ENCODE results near the gene APOBEC2.

The APOBEC2 gene

DNA sequence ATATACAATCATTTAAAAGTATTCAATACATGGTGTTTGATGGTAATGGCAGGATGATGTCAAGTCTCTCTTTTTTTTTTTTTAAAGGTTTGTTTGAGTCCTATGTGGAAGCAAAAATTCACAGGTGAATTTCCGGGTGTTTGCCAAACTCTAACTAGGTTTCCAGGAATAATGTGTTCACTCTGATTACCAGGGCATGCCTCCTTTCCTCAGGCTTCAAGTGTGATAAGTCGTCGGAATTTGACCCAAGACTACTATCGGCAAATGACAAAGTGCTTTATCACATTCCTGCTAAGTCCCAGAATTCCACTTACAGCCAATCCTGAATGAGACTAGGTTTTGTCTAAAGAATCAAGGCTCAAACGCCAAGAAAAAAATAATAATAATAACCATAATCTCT lies 11.8 kb downstream of the APOBEC2 start:
- ATAC-seq = no peak
- TF ChIP-seq ZNF70 (CRISPR knock-in tag; IDR thresholded peaks at IDR 0.05) (no peak), ISL1 (CRISPR knock-in tag; IDR thresholded peaks at IDR 0.05) (no peak), CSDC2 (CRISPR knock-in tag; IDR thresholded peaks at IDR 0.05) (no peak), ARNTL (CRISPR knock-in tag; IDR thresholded peaks at IDR 0.05; ENCODE audit: borderline replicate concordance, low read depth) (no peak), ZNF8 (CRISPR knock-in tag; IDR thresholded peaks at IDR 0.05) (no peak), PPARA (CRISPR knock-in tag; IDR thresholded peaks at IDR 0.05; ENCODE audit: borderline replicate concordance) (no peak), BACH2 (CRISPR knock-in tag; IDR thresholded peaks at IDR 0.05; ENCODE audit: borderline replicate concordance) (no peak), ZNF565 (CRISPR knock-in tag; conservative IDR thresholded peaks at IDR 0.05; ENCODE audit: low read depth) (no peak), ZC3H10 (CRISPR knock-in tag; IDR thresholded peaks at IDR 0.05) (no peak), RARB (CRISPR knock-in tag; IDR thresholded peaks at IDR 0.05) (no peak), SNAI2 (CRISPR knock-in tag; IDR thresholded peaks at IDR 0.05) (no peak), OSR1 (CRISPR knock-in tag; IDR thresholded peaks at IDR 0.05) (no peak), GLIS3 (CRISPR knock-in tag; IDR thresholded peaks at IDR 0.05) (no peak), ZFP30 (CRISPR knock-in tag; IDR thresholded peaks at IDR 0.05) (no peak)
- TF ChIP-seq, protein P1, sequence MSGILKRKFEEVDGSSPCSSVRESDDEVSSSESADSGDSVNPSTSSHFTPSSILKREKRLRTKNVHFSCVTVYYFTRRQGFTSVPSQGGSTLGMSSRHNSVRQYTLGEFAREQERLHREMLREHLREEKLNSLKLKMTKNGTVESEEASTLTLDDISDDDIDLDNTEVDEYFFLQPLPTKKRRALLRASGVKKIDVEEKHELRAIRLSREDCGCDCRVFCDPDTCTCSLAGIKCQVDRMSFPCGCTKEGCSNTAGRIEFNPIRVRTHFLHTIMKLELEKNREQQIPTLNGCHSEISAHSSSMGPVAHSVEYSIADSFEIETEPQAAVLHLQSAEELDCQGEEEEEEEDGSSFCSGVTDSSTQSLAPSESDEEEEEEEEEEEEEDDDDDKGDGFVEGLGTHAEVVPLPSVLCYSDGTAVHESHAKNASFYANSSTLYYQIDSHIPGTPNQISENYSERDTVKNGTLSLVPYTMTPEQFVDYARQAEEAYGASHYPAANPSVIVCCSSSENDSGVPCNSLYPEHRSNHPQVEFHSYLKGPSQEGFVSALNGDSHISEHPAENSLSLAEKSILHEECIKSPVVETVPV (CRISPR knock-in tag; IDR thresholded peaks at IDR 0.05) = no peak
- TF ChIP-seq, protein P2, sequence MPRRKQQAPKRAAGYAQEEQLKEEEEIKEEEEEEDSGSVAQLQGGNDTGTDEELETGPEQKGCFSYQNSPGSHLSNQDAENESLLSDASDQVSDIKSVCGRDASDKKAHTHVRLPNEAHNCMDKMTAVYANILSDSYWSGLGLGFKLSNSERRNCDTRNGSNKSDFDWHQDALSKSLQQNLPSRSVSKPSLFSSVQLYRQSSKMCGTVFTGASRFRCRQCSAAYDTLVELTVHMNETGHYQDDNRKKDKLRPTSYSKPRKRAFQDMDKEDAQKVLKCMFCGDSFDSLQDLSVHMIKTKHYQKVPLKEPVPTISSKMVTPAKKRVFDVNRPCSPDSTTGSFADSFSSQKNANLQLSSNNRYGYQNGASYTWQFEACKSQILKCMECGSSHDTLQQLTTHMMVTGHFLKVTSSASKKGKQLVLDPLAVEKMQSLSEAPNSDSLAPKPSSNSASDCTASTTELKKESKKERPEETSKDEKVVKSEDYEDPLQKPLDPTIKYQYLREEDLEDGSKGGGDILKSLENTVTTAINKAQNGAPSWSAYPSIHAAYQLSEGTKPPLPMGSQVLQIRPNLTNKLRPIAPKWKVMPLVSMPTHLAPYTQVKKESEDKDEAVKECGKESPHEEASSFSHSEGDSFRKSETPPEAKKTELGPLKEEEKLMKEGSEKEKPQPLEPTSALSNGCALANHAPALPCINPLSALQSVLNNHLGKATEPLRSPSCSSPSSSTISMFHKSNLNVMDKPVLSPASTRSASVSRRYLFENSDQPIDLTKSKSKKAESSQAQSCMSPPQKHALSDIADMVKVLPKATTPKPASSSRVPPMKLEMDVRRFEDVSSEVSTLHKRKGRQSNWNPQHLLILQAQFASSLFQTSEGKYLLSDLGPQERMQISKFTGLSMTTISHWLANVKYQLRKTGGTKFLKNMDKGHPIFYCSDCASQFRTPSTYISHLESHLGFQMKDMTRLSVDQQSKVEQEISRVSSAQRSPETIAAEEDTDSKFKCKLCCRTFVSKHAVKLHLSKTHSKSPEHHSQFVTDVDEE (CRISPR knock-in tag; IDR thresholded peaks at IDR 0.05) = no peak
- TF ChIP-seq, protein P3, sequence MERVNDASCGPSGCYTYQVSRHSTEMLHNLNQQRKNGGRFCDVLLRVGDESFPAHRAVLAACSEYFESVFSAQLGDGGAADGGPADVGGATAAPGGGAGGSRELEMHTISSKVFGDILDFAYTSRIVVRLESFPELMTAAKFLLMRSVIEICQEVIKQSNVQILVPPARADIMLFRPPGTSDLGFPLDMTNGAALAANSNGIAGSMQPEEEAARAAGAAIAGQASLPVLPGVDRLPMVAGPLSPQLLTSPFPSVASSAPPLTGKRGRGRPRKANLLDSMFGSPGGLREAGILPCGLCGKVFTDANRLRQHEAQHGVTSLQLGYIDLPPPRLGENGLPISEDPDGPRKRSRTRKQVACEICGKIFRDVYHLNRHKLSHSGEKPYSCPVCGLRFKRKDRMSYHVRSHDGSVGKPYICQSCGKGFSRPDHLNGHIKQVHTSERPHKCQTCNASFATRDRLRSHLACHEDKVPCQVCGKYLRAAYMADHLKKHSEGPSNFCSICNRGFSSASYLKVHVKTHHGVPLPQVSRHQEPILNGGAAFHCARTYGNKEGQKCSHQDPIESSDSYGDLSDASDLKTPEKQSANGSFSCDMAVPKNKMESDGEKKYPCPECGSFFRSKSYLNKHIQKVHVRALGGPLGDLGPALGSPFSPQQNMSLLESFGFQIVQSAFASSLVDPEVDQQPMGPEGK (CRISPR knock-in tag; IDR thresholded peaks at IDR 0.05; ENCODE audit: borderline replicate concordance) = no peak
- TF ChIP-seq, protein P4, sequence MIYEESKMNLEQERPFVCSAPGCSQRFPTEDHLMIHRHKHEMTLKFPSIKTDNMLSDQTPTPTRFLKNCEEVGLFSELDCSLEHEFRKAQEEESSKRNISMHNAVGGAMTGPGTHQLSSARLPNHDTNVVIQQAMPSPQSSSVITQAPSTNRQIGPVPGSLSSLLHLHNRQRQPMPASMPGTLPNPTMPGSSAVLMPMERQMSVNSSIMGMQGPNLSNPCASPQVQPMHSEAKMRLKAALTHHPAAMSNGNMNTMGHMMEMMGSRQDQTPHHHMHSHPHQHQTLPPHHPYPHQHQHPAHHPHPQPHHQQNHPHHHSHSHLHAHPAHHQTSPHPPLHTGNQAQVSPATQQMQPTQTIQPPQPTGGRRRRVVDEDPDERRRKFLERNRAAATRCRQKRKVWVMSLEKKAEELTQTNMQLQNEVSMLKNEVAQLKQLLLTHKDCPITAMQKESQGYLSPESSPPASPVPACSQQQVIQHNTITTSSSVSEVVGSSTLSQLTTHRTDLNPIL (CRISPR knock-in tag; IDR thresholded peaks at IDR 0.05; ENCODE audit: low read depth) = no peak

DNA sequence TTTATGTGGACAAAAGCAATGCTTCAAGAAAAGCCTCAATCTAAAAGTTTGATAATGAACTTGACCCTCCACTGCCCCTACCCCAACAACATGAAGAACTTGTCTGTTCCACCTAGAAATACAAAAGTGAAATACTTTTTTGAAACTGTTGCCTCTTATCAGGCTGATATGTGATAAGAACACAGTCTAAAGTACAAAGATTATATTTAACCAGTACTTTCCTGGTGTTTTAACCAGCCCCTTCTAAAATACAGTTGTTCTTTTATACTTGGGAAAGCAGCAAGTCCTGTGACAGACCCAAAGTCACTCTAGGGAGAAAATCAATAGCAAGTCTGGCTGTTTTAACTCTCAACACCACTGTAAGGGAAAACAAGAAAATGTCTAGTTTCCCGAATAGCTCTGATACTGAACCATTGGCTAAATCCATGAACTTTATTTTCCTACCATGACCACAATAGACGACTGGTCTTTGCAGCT lies 12.6 kb downstream of the APOBEC2 start:
- TF ChIP-seq TOX (CRISPR knock-in tag; IDR thresholded peaks at IDR 0.05; ENCODE audit: borderline replicate concordance) (no peak), SNAI2 (CRISPR knock-in tag; IDR thresholded peaks at IDR 0.05) (no peak), ISL1 (CRISPR knock-in tag; IDR thresholded peaks at IDR 0.05) (no peak), OSR1 (CRISPR knock-in tag; IDR thresholded peaks at IDR 0.05) (no peak), ZNF8 (CRISPR knock-in tag; IDR thresholded peaks at IDR 0.05) (no peak), ZC3H10 (CRISPR knock-in tag; IDR thresholded peaks at IDR 0.05) (no peak), ZNF70 (CRISPR knock-in tag; IDR thresholded peaks at IDR 0.05) (no peak), TCF4 (CRISPR knock-in tag; IDR thresholded peaks at IDR 0.05; ENCODE audit: borderline replicate concordance) (no peak), RARB (CRISPR knock-in tag; IDR thresholded peaks at IDR 0.05) (no peak), ZFP3 (CRISPR knock-in tag; IDR thresholded peaks at IDR 0.05) (no peak)
- TF ChIP-seq, protein P2 (CRISPR knock-in tag; IDR thresholded peaks at IDR 0.05) = no peak
- no peak for ATAC-seq
